HEK293 (cell line): ENCODE results near the gene CD302.

Experiments used
- CTCF ChIP-seq: fragments of 450-650 bp; formaldehyde crosslinking; IDR thresholded peaks from 2 replicates; pipeline ENCODE4 v1.5.1; 2016; ENCODE audit warnings: missing biosample characterization, missing genetic modification characterization
- MEIS1 ChIP-seq: sonication (generic); formaldehyde crosslinking; IDR thresholded peaks from 2 replicates; pipeline ENCODE4 v1.8.1; 2022; ENCODE audit warnings: missing genetic modification reagents, mild to moderate bottlenecking, borderline replicate concordance
- PRDM10 ChIP-seq: fragments of 450-650 bp; formaldehyde crosslinking; IDR thresholded peaks from 2 replicates; pipeline ENCODE4 v1.5.1; 2016; ENCODE audit warnings: missing biosample characterization, missing genetic modification characterization
- ZNF24 ChIP-seq: fragments of 450-650 bp; formaldehyde crosslinking; IDR thresholded peaks from 2 replicates; pipeline ENCODE4 v1.5.1; 2016; ENCODE audit warnings: missing biosample characterization, missing genetic modification characterization

GRCh38 chr2:159783556-159783955 is 14.5 kb downstream of the CD302 start:
- no peak for TF ChIP-seq MEIS1 (CRISPR knock-in tag)
- TF ChIP-seq CTCF, result no peak
- no peak for TF ChIP-seq ZNF24 (tag by site-specific recombination)
- no peak for TF ChIP-seq PRDM10 (tag by site-specific recombination)
